AG04450 (cell line): Measurements from ENCODE around the gene PCMT1. TPM values are rescaled to one million over a fixed set of nuclear protein-coding genes. Genes with fewer than 3 reads are reported as not detected.
"Not testable (repeated sequence)": the region's sequence is repeated elsewhere in the genome, so short reads cannot be mapped to it uniquely, and the experiment has no call there.

Source experiments
- CTCF ChIA-PET: fragments of 300-600, 350-600 bp; formaldehyde crosslinking; extraction: SDS; loops from one replicate; lab custom pipeline; 2022; ENCODE audit warnings: antibody characterized with exemption, inconsistent platforms; lab: Charles Lee
- POLR2A ChIA-PET: fragments of 350-600 bp; formaldehyde crosslinking; extraction: SDS; loops from one replicate; lab custom pipeline; 2021; ENCODE audit warnings: antibody characterized with exemption, inconsistent platforms; lab: Yijun Ruan, JAX
- DNase-seq: peaks from one replicate; pipeline ENCODE4 v3.0.0-alpha.2; 2011; ENCODE audit warnings: low read depth, low spot score
- H3K27ac ChIP-seq: one replicate; pipeline ENCODE4 v1.5.1; 2012; ENCODE audit warnings: low read depth, low read length, control low read depth
- H3K27me3 ChIP-seq: one replicate; pipeline ENCODE4 v1.6.0; 2012; ENCODE audit warnings: low read length; ENCODE audit not compliant: control insufficient read depth, insufficient read depth
- H3K4me3 ChIP-seq: 2 replicates; pipeline ENCODE4 v1.5.1; 2011; ENCODE audit warnings: mild to moderate bottlenecking, low read depth, low read length, control low read depth
- H3K9me3 ChIP-seq: 2 replicates; pipeline ENCODE4 v1.5.1; 2012; ENCODE audit warnings: low read length; ENCODE audit not compliant: control insufficient read depth, insufficient read depth
- polyA plus RNA-seq: library from polyadenylated mRNA; depleted of rRNA; stranded (reverse); fragments of >200 nt; gene quantifications from 2 replicates; pipeline ENCODE4 v1.2.3, GENCODE V29; 2011
- TF ChIP-seq, protein P1 (sequence below): IDR thresholded peaks from 2 replicates; pipeline ENCODE4 v1.5.1; 2011; ENCODE audit warnings: low read depth, low read length, control low read depth, inconsistent platforms

Gene PCMT1
- polyA plus RNA-seq, 1 experiment, result 96.2 TPM

DNA sequence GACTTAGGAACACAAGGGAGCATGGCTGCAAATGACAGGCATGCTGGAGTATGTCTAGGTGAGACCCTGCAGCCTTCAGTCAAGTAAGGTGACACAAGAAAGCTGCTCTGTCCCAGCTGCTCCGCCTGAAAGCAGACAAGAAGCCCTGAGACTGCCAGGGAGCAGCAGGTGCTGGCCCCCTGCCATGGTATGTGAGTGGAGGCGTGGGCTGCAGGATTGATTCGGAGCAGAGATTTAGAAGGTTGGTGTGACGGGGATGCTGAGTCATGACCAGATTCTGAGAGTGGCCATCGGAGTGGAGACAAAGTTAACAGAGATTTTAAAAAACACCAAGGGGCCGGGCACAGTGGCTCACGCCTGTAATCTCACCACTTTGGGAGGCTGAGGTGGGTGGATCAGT lies 96.8 kb downstream of the PCMT1 start:
- ChIA-PET CTCF (interaction anchor here (0.6 to 5.1 kb wide), 2 partner anchors 12 to 14 kb away, joined by 3 to 22 read pairs; no protein-coding TSS in a partner anchor), POLR2A (interaction anchor here (1.0 kb wide), 1 partner anchor 17 kb away, joined by 3 read pairs; no protein-coding TSS in a partner anchor)
- Histone ChIP-seq H3K27ac (peak overlapping the region; percentile 83), H3K9me3 (no peaks in the 10 kb centered on the region), H3K4me3 (no peak overlapping the region), H3K27me3 (no peaks in the 10 kb centered on the region)
- DNase-seq, result peak; percentile 80
- TF ChIP-seq, protein P1, sequence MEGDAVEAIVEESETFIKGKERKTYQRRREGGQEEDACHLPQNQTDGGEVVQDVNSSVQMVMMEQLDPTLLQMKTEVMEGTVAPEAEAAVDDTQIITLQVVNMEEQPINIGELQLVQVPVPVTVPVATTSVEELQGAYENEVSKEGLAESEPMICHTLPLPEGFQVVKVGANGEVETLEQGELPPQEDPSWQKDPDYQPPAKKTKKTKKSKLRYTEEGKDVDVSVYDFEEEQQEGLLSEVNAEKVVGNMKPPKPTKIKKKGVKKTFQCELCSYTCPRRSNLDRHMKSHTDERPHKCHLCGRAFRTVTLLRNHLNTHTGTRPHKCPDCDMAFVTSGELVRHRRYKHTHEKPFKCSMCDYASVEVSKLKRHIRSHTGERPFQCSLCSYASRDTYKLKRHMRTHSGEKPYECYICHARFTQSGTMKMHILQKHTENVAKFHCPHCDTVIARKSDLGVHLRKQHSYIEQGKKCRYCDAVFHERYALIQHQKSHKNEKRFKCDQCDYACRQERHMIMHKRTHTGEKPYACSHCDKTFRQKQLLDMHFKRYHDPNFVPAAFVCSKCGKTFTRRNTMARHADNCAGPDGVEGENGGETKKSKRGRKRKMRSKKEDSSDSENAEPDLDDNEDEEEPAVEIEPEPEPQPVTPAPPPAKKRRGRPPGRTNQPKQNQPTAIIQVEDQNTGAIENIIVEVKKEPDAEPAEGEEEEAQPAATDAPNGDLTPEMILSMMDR, result no peak

DNA sequence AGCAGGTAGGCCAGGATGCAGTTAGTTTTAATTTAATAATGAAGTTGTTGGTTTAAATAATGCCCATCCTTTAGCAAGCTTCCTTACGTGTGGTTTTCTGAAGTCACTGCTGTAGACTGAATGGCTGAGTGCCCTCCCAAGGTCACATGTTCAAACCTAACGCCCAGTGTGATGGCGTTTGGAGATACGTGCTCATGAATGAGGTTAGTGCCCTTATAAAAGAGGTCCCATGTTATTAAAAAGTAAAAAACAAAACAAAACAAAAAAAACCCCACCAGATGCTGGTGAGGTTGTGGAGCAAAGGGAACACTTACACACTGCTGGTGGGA lies 98.4 kb downstream of the PCMT1 start:
- CTCF ChIA-PET, result interaction anchor here (0.5 to 0.9 kb wide), 2 partner anchors 14 to 103 kb away, joined by 5 to 8 read pairs; no protein-coding TSS in a partner anchor
- Histone ChIP-seq H3K9me3 (no peaks in the 10 kb centered on the region), H3K27me3 (no peaks in the 10 kb centered on the region), H3K4me3 (no peak overlapping the region), H3K27ac (peak overlapping the region; percentile 58)
- DNase-seq, result no peak
- TF ChIP-seq, protein P1, result no peak
- POLR2A ChIA-PET, result interaction anchor here (0.7 to 1.1 kb wide), 3 partner anchors 9 to 24 kb away, joined by 3 to 5 read pairs (median 3); no protein-coding TSS in a partner anchor

DNA sequence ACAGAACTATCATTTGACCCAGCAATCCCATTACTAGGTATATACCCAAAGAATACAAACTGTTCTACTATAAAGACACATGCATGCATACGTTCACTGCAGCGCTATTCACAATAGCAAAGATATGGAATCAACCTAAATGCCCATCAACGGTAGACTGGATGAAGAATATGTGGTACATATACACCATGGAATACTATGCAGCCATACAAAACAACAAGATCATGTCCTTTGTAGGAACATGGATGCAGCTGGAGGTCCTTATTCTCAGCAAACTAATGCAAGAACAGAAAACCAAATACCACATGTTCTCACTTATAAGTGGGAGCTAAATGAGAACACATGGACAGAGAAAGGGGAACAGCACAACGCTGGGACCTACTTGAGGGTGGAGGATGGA lies 98.8 kb downstream of the PCMT1 start:
- H3K27me3 ChIP-seq, DNase-seq, H3K27ac ChIP-seq, H3K9me3 ChIP-seq, H3K4me3 ChIP-seq: not testable (repeated sequence)
- ChIA-PET POLR2A (interaction anchor here (0.7 to 1.1 kb wide), 2 partner anchors 8 to 24 kb away, joined by 3 to 5 read pairs; no protein-coding TSS in a partner anchor), CTCF (interaction anchor here (0.5 to 0.9 kb wide), 2 partner anchors 14 to 103 kb away, joined by 5 to 8 read pairs; no protein-coding TSS in a partner anchor)

DNA sequence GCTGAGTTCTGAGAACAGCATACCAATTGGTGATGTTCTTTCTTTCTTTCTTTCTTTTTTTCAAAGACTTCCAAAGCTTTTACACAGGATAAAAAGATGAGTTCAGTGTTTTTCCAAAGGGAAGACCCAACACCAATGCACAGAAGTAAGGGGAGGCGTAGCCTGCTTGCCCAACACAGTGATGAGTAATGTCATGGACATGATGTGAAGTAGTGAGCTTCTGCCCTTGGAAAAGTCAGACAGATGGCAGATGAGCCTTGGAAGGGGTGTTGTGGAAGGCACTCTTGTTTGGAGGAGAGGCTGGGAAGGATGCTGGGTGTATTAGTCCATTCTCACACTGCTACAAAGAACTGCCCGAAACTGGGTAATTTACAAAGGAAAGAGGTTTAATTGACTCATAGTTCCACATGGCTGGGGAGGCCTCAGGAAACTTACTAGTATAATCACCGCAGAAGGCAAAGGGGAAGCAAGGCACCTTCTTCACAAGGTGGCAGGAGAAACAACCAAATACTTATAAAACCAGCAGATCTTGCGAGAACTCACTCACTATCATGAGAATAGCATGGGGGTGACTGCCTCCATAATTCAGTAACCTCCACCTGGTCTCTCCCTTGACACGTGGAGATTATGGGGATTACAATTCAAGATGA lies 102.0 kb downstream of the PCMT1 start:
- peak overlapping the region; percentile 53 for H3K27ac ChIP-seq
- H3K4me3 ChIP-seq, result no peak overlapping the region
- no peaks in the 10 kb centered on the region for H3K9me3 ChIP-seq
- TF ChIP-seq, protein P1, result no peak
- ChIA-PET CTCF (interaction anchor here (0.6 to 2.0 kb wide), 4 partner anchors 16 to 1076 kb away, joined by 3 to 4 read pairs (median 3); no protein-coding TSS in a partner anchor), POLR2A (interaction anchor here (1.0 kb wide), 1 partner anchor 11 kb away, joined by 3 read pairs; no protein-coding TSS in a partner anchor)
- DNase-seq, result no peak
- no peaks in the 10 kb centered on the region for H3K27me3 ChIP-seq

DNA sequence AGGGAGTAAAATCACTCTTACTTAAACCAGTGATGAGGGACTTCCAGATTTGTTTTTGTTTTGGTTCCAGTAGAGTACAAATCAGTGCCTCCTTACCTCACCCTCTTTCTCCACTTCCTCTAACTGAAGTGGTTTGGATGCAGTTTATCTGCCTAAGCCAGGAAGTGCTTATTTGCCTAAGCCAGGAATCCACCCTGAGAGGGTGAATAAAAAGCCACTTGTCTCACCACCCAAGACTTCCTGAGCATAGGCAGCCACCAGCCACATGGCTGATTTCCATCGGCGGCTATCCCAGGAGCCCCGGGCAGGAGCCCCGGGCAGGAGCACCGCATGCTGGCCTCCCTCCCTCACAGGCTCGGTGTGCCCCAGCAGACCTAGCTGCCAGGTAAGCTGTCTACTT lies 102.6 kb downstream of the PCMT1 start:
- H3K27me3 ChIP-seq, result no peaks in the 10 kb centered on the region
- ChIA-PET POLR2A (no interaction called here), CTCF (interaction anchor here (0.6 to 2.0 kb wide), 3 partner anchors 10 to 83 kb away, joined by 3 to 7 read pairs (median 4); no protein-coding TSS in a partner anchor)
- no peak overlapping the region for H3K4me3 ChIP-seq
- DNase-seq, result no peak
- TF ChIP-seq, protein P1, result no peak
- no peaks in the 10 kb centered on the region for H3K9me3 ChIP-seq
- peak overlapping the region; percentile 58 for H3K27ac ChIP-seq
